ENCODE results near the gene SLC26A6.

DNA sequence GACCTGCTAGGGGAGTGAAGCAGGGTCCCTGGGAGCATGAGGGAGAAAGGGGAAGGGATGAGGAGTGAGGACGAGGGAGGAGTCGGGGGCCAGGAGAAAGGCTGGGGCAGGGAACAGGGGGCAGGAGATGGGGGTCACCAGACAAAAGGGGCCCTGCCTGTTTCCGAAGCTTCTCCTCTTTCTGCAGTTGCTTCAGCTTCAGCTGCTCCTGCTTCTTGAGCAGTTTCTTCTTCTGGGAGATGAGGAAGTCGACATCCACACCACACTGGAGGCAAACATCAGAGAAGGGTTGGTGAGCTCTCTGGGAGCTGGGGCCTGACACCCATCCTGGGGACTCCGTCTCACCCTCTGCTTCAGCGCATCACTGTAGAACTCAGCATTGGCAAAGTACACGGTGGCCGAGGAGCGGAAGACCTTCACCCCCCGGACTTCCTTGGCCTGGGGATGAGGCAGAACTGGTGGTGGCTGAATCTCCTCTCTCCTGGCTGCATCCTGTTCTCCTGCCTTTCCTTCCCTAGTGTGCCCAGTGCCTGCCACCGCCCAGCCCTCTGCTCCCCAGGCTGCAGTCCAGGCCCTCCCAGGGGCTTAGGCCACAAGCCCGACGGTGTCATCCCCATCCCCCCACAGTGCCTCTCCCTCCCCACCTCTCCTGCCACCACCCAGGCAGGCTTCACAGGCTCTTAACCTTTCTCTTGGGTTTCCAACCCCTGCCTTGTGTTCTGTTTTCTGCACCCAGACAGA lies 6.8 kb downstream of the SLC26A6 start:
- TF ChIP-seq, protein P1, sequence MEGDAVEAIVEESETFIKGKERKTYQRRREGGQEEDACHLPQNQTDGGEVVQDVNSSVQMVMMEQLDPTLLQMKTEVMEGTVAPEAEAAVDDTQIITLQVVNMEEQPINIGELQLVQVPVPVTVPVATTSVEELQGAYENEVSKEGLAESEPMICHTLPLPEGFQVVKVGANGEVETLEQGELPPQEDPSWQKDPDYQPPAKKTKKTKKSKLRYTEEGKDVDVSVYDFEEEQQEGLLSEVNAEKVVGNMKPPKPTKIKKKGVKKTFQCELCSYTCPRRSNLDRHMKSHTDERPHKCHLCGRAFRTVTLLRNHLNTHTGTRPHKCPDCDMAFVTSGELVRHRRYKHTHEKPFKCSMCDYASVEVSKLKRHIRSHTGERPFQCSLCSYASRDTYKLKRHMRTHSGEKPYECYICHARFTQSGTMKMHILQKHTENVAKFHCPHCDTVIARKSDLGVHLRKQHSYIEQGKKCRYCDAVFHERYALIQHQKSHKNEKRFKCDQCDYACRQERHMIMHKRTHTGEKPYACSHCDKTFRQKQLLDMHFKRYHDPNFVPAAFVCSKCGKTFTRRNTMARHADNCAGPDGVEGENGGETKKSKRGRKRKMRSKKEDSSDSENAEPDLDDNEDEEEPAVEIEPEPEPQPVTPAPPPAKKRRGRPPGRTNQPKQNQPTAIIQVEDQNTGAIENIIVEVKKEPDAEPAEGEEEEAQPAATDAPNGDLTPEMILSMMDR (IDR thresholded peaks at IDR 0.05; ENCODE audit: poor library complexity, severe bottlenecking), result no peak
- no peak for TF ChIP-seq POLR2AphosphoS5 (IDR thresholded peaks at IDR 0.05)
- no peak for TF ChIP-seq EP300 (conservative IDR thresholded peaks at IDR 0.05; ENCODE audit: poor library complexity, severe bottlenecking)
